Heart left ventricle (tissue), 13 donors: Measurements from ENCODE around the gene TP53AIP1.

Experiments
- POLR2A ChIP-seq, 2 donors: fragments of 450-650 bp; IDR thresholded peaks; one replicate each; pipeline ENCODE4 v1.6.1; 2017; ENCODE audit warnings: antibody characterized with exemption in 2 of 2, mild to moderate bottlenecking in 2 of 2, moderate library complexity in 2 of 2
- TF ChIP-seq, protein P1 (sequence below), 12 donors: fragments of 200-600 bp; sonication (generic) in 4 of 12; IDR thresholded peaks; one replicate each; pipeline versions ENCODE4 v1.5.0 to v1.8.0; 2018 to 2022; ENCODE audit warnings: antibody characterized with exemption in 12 of 12, mild to moderate bottlenecking in 5 of 12
- donor health status: ischemic (EF 13 %, LVEDD 7.1; RV severe dilation, severe dysfunction).
- donor health status: DM: no; HTN: yes; CAD: no.
- donor health status: DM: no; HTN: no; CAD: no.
- donor health status: ischemic (EF 25% LVEDD 6.9; RV normal size, moderate dysfunction).
- donor health status: ischemic (EF 25% LVEDD 5.7; RV mildly dilated, moderate dysfunction).
- donor health status: ischemic (EF 35%, LVEDD 5.7; RV mildly dilated, moderate dysfunction).
- donor health status: nonischemic (EF 11% LVEDD 7.7; RV severe dilation, severe dysfunction).
- donor health status: DM: yes; HTN: yes; CAD: no.
- donor health status: PGD.
- donor health status: ischemic (EF 29% LVEDD 5.4; RV normal size, mild dysfunction).
- donor health status: nonischemic (EF 23%, LVEDD 6.1; RV moderate dilation, normal function).

DNA sequence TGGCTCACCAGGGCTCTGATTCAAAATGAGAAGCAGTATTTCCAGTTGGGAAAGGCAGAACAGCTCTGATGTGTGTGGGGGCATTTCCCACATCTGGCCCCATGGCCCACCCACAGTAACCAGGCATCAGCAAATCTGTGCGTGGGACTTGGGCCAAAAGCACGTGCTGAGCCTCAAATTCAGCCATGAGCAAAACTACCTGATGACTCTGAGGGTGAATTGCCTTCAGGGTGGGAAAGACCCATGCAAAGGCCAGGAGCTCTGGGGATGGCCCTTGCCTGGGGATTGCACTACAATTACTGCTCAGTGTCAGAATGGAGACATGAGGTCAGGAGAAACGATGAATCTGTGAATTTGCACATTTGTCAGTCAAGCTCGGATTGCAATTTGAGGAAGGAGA lies 20.9 kb downstream of the TP53AIP1 start:
- TF ChIP-seq, protein P1, sequence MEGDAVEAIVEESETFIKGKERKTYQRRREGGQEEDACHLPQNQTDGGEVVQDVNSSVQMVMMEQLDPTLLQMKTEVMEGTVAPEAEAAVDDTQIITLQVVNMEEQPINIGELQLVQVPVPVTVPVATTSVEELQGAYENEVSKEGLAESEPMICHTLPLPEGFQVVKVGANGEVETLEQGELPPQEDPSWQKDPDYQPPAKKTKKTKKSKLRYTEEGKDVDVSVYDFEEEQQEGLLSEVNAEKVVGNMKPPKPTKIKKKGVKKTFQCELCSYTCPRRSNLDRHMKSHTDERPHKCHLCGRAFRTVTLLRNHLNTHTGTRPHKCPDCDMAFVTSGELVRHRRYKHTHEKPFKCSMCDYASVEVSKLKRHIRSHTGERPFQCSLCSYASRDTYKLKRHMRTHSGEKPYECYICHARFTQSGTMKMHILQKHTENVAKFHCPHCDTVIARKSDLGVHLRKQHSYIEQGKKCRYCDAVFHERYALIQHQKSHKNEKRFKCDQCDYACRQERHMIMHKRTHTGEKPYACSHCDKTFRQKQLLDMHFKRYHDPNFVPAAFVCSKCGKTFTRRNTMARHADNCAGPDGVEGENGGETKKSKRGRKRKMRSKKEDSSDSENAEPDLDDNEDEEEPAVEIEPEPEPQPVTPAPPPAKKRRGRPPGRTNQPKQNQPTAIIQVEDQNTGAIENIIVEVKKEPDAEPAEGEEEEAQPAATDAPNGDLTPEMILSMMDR (IDR thresholded peaks at IDR 0.05): no peak
- no peak for TF ChIP-seq POLR2A (IDR thresholded peaks at IDR 0.05)
